ENCODE results near the gene RASGEF1B.

The RASGEF1B gene

GRCh38 chr4:81508411-81509185 lies 36.9 kb upstream of the RASGEF1B start:
- H3K36me3 ChIP-seq = no peaks in the 10 kb centered on the region
- DNase-seq = no peak
- no peak for TF ChIP-seq CTCF (IDR thresholded peaks at IDR 0.05; ENCODE audit: low read depth, low read length)
- no peaks in the 10 kb centered on the region for H3K9me3 ChIP-seq
- no peaks in the 10 kb centered on the region for H3K27me3 ChIP-seq
- no peaks in the 10 kb centered on the region for H3K4me1 ChIP-seq
- no peak overlapping the region for H3K4me3 ChIP-seq (ENCODE audit: low read depth, low read length)

- no peaks in the 10 kb centered on the region for H3K9me3 ChIP-seq
- DNase-seq = no peak
- H3K4me3 ChIP-seq (ENCODE audit: low read depth, low read length) = no peak overlapping the region
- no peaks in the 10 kb centered on the region for H3K4me1 ChIP-seq
- no peak for TF ChIP-seq CTCF (IDR thresholded peaks at IDR 0.05; ENCODE audit: low read depth, low read length)
- no peaks in the 10 kb centered on the region for H3K36me3 ChIP-seq
- H3K27me3 ChIP-seq = no peaks in the 10 kb centered on the region
These were observed 35.8 kb upstream of the RASGEF1B start for GRCh38 chr4:81507530-81507929.

- Histone ChIP-seq H3K9me3 (no peaks in the 10 kb centered on the region), H3K4me3 (ENCODE audit: low read depth, low read length) (no peak overlapping the region), H3K36me3 (no peaks in the 10 kb centered on the region), H3K27me3 (no peaks in the 10 kb centered on the region), H3K4me1 (no peaks in the 10 kb centered on the region)
- TF ChIP-seq CTCF (IDR thresholded peaks at IDR 0.05; ENCODE audit: low read depth, low read length) = no peak
- DNase-seq = no peak
These were observed 35.0 kb upstream of the RASGEF1B start for GRCh38 chr4:81506731-81507130.

GRCh38 chr4:81505726-81506125 lies 34.0 kb upstream of the RASGEF1B start:
- Histone ChIP-seq H3K4me3 (ENCODE audit: low read depth, low read length) (no peak overlapping the region), H3K36me3 (no peaks in the 10 kb centered on the region), H3K27me3 (0 out of 2 replicates have a peak, but pooled peaks cover 3% of the 10 kb centered on the region), H3K9me3 (no peaks in the 10 kb centered on the region), H3K4me1 (no peaks in the 10 kb centered on the region)
- DNase-seq = no peak
- no peak for TF ChIP-seq CTCF (IDR thresholded peaks at IDR 0.05; ENCODE audit: low read depth, low read length)

- H3K36me3 ChIP-seq = no peaks in the 10 kb centered on the region
- H3K27me3 ChIP-seq = 0 out of 2 replicates have a peak, but pooled peaks cover 3% of the 10 kb centered on the region
- no peak overlapping the region for H3K4me3 ChIP-seq (ENCODE audit: low read depth, low read length)
- TF ChIP-seq CTCF (IDR thresholded peaks at IDR 0.05; ENCODE audit: low read depth, low read length) = no peak
- H3K9me3 ChIP-seq = no peaks in the 10 kb centered on the region
- no peaks in the 10 kb centered on the region for H3K4me1 ChIP-seq
- DNase-seq = no peak
These were observed 33.4 kb upstream of the RASGEF1B start for GRCh38 chr4:81505004-81505598.
